WTC11 (cell line): ENCODE results near the gene ASB8. TPM values are rescaled to one million over a fixed set of nuclear protein-coding genes. Genes with fewer than 3 reads are reported as not detected.

ENCODE experiments used
- ATAC-seq: fragments of 200-7000 bp; cut with Tn5 transposase; 2 replicates; pipeline ENCODE4 v1.10.0; 2021; ENCODE audit warnings: mild to moderate bottlenecking, moderate library complexity
- CTCF ChIA-PET: fragments of 300-600 bp; sonication (Branson Sonifier 250); formaldehyde crosslinking; loops from one replicate; lab custom pipeline; 2021; ENCODE audit warnings: antibody characterized with exemption; lab: Charles Lee
- POLR2A ChIA-PET: fragments of 350-600 bp; sonication (Branson Sonifier 250); formaldehyde crosslinking; loops from one replicate; lab custom pipeline; 2021; ENCODE audit warnings: antibody characterized with exemption; lab: Charles Lee
- DNase-seq: peaks from one replicate; pipeline ENCODE4 v3.0.0; 2021; ENCODE audit warnings: low spot score
- H3K27ac Mint-ChIP-seq: 2 replicates; pipeline ENCODE4 v1.8.0; 2021; ENCODE audit warnings: mixed read lengths
- H3K27me3 Mint-ChIP-seq: 2 replicates; pipeline ENCODE4 v1.8.0; 2021; ENCODE audit warnings: low read depth, mild to moderate bottlenecking, moderate library complexity, mixed read lengths
- H3K36me3 Mint-ChIP-seq: 2 replicates; pipeline ENCODE4 v1.8.0; 2021; ENCODE audit warnings: mixed read lengths
- H3K4me1 Mint-ChIP-seq: 2 replicates; pipeline ENCODE4 v1.8.0; 2022; ENCODE audit warnings: mixed read lengths
- H3K4me3 Mint-ChIP-seq: 2 replicates; pipeline ENCODE4 v1.8.0; 2021; ENCODE audit warnings: mild to moderate bottlenecking, moderate library complexity, mixed read lengths
- H3K9me3 Mint-ChIP-seq: 2 replicates; pipeline ENCODE4 v1.8.0; 2021; ENCODE audit warnings: mixed read lengths
- CBFB ChIP-seq: sonication (generic); formaldehyde crosslinking; IDR thresholded peaks from 2 replicates; pipeline ENCODE4 v1.8.1; 2022; ENCODE audit warnings: mild to moderate bottlenecking, low read depth, missing genetic modification reagents
- ETV6 ChIP-seq: sonication (generic); formaldehyde crosslinking; IDR thresholded peaks from 2 replicates; pipeline ENCODE4 v1.8.1; 2022; ENCODE audit warnings: mild to moderate bottlenecking, missing genetic modification reagents
- FOXP1 ChIP-seq: sonication (generic); formaldehyde crosslinking; IDR thresholded peaks from 2 replicates; pipeline ENCODE4 v1.8.0; 2022; ENCODE audit warnings: missing genetic modification reagents, mild to moderate bottlenecking, moderate library complexity, borderline replicate concordance
- GTF2I ChIP-seq: fragments of 250-450 bp; sonication (Bioruptor Pico); conservative IDR thresholded peaks from 2 replicates; pipeline ENCODE4 v1.4.0; 2021; ENCODE audit warnings: mild to moderate bottlenecking
- JUN ChIP-seq: sonication (generic); formaldehyde crosslinking; IDR thresholded peaks from 2 replicates; pipeline ENCODE4 v1.8.0; 2023; ENCODE audit warnings: mild to moderate bottlenecking, missing genetic modification reagents
- MXD4 ChIP-seq: fragments of 250-450 bp; sonication (Bioruptor Pico); IDR thresholded peaks from 2 replicates; pipeline ENCODE4 v1.8.0; 2021; ENCODE audit warnings: mild to moderate bottlenecking, moderate library complexity, borderline replicate concordance
- MYBL2 ChIP-seq: sonication (generic); formaldehyde crosslinking; IDR thresholded peaks from 2 replicates; pipeline ENCODE4 v1.8.1; 2023; ENCODE audit warnings: mild to moderate bottlenecking, moderate library complexity, missing genetic modification reagents
- SMAD4 ChIP-seq: sonication (generic); formaldehyde crosslinking; IDR thresholded peaks from 2 replicates; pipeline ENCODE4 v1.8.0; 2022; ENCODE audit warnings: mild to moderate bottlenecking, missing genetic modification reagents
- TCF7 ChIP-seq: sonication (generic); formaldehyde crosslinking; IDR thresholded peaks from 2 replicates; pipeline ENCODE4 v1.8.0; 2022; ENCODE audit warnings: mild to moderate bottlenecking, low read depth, missing genetic modification reagents, moderate library complexity
- TEAD1 ChIP-seq: sonication (generic); formaldehyde crosslinking; IDR thresholded peaks from 2 replicates; pipeline ENCODE4 v1.8.0; 2022; ENCODE audit warnings: mild to moderate bottlenecking, missing genetic modification reagents
- TEAD4 ChIP-seq: sonication (generic); formaldehyde crosslinking; IDR thresholded peaks from 2 replicates; pipeline ENCODE4 v1.8.0; 2022; ENCODE audit warnings: mild to moderate bottlenecking, missing genetic modification reagents
- ZNF263 ChIP-seq: sonication (generic); formaldehyde crosslinking; IDR thresholded peaks from 2 replicates; pipeline ENCODE4 v1.8.1; 2022; ENCODE audit warnings: low read depth, mild to moderate bottlenecking, moderate library complexity, missing genetic modification reagents
- ZNF317 ChIP-seq: sonication (generic); formaldehyde crosslinking; IDR thresholded peaks from 2 replicates; pipeline ENCODE4 v1.8.1; 2023; ENCODE audit warnings: low read depth, mild to moderate bottlenecking, moderate library complexity, missing genetic modification reagents, borderline replicate concordance
- ZNF671 ChIP-seq: fragments of 250-450 bp; sonication (Bioruptor Pico); IDR thresholded peaks from 2 replicates; pipeline ENCODE4 v1.8.0; 2021; ENCODE audit warnings: mild to moderate bottlenecking
- total RNA-seq: library from RNA; stranded (reverse); gene quantifications from 3 replicates; pipeline ENCODE4 v1.2.3, GENCODE V29; 2021
- TF ChIP-seq, protein P1 (sequence below): sonication (generic); formaldehyde crosslinking; IDR thresholded peaks from 2 replicates; pipeline ENCODE4 v1.8.0; 2022; ENCODE audit warnings: missing genetic modification reagents
- TF ChIP-seq, protein P2 (sequence below): fragments of 250-450 bp; sonication (Bioruptor Pico); IDR thresholded peaks from 2 replicates; pipeline ENCODE4 v1.9.0; 2021; ENCODE audit warnings: mild to moderate bottlenecking
- TF ChIP-seq, protein P3 (sequence below): fragments of 250-450 bp; sonication (Bioruptor Pico); IDR thresholded peaks from 2 replicates; pipeline ENCODE4 v1.9.0; 2021; ENCODE audit warnings: mild to moderate bottlenecking
- TF ChIP-seq, protein P4 (sequence below): sonication (generic); formaldehyde crosslinking; conservative IDR thresholded peaks from 2 replicates; pipeline ENCODE4 v1.8.1; 2023; ENCODE audit warnings: mild to moderate bottlenecking, low read depth, missing genetic modification reagents, moderate library complexity
- TF ChIP-seq, protein P5 (sequence below): sonication (generic); formaldehyde crosslinking; IDR thresholded peaks from 2 replicates; pipeline ENCODE4 v1.8.1; 2023; ENCODE audit warnings: mild to moderate bottlenecking, missing genetic modification reagents, moderate library complexity
- TF ChIP-seq, protein P6 (sequence below): sonication (generic); formaldehyde crosslinking; IDR thresholded peaks from 2 replicates; pipeline ENCODE4 v1.8.1; 2023; ENCODE audit warnings: mild to moderate bottlenecking, missing genetic modification reagents
- TF ChIP-seq, protein P7 (sequence below): sonication (generic); formaldehyde crosslinking; IDR thresholded peaks from 2 replicates; pipeline ENCODE4 v1.8.1; 2023; ENCODE audit warnings: mild to moderate bottlenecking, missing genetic modification reagents, borderline replicate concordance

Gene ASB8
- total RNA-seq, 1 experiment from 2014 or later: 7.4 TPM

DNA sequence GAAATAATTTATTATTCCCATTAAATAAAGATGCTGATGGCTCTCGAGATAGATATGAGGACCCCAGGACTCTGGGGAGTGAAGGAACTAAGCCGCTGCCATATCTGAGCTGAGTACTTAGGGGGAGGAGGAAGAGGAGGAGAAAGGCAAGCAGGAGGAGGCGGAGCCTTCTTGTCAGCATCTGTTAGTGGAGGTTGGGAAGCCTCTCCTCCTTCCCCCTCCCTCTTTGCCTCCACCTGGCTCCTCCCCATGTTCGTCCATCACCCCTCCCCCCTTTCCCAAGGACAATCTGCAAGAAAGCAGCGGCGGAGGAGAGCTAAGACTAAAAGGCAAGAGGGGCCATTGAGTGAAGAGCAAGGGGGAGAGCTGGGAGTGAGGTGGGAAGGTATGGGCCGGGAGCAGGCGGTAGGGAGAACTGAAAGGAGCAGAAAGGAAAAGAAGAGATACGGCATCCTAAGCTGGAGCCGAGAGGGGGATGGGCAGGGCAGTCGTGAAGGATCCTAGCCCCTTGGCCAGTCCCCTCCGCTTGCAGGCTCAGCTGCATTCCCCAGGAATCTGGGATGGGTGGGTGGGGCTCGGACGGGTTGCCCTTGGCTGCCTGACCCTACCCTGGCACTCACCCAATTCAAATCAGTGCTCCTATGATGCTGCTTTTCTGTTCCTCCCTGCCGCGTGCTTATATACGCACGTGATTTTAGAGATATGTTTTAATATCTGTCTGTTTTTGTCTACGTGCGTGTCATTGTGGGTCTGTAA is 38.1 kb downstream of the ASB8 start, which contains the start of gene PFKM:
PFKM (plus strand) TSS at position 287 of the 756 bp plus-strand sequence. CDS start 3,411 bp downstream, outside the sequence.
- peaks cover 16% of the 10 kb centered on the region for H3K4me1 Mint-ChIP-seq
- H3K4me3 Mint-ChIP-seq: peak within 1 kb of the TSS; percentile 92
- H3K9me3 Mint-ChIP-seq: peaks cover 13% of the 10 kb centered on the region
- H3K27ac Mint-ChIP-seq: peak within 1 kb of the TSS; percentile 82
- H3K36me3 Mint-ChIP-seq: peaks cover 23% of the 10 kb centered on the region
- peaks cover 13% of the 10 kb centered on the region for H3K27me3 Mint-ChIP-seq
- ATAC-seq: peak; percentile 99
- ChIA-PET CTCF (interaction anchor here (0.6 to 2.2 kb wide), 15 partner anchors 12 to 607 kb away, joined by 3 to 16 read pairs (median 4); partner anchors contain the start of genes ASB8, SENP1, TMEM106C and VDR), POLR2A (interaction anchor here (0.7 to 2.2 kb wide), 8 partner anchors 10 to 1707 kb away, joined by 3 to 16 read pairs (median 5); partner anchors contain the start of genes ASB8, SENP1 and TMEM106C)
- DNase-seq: peak; percentile 88
- no peak for TF ChIP-seq TEAD4 (CRISPR knock-in tag)
- TF ChIP-seq, protein P1, sequence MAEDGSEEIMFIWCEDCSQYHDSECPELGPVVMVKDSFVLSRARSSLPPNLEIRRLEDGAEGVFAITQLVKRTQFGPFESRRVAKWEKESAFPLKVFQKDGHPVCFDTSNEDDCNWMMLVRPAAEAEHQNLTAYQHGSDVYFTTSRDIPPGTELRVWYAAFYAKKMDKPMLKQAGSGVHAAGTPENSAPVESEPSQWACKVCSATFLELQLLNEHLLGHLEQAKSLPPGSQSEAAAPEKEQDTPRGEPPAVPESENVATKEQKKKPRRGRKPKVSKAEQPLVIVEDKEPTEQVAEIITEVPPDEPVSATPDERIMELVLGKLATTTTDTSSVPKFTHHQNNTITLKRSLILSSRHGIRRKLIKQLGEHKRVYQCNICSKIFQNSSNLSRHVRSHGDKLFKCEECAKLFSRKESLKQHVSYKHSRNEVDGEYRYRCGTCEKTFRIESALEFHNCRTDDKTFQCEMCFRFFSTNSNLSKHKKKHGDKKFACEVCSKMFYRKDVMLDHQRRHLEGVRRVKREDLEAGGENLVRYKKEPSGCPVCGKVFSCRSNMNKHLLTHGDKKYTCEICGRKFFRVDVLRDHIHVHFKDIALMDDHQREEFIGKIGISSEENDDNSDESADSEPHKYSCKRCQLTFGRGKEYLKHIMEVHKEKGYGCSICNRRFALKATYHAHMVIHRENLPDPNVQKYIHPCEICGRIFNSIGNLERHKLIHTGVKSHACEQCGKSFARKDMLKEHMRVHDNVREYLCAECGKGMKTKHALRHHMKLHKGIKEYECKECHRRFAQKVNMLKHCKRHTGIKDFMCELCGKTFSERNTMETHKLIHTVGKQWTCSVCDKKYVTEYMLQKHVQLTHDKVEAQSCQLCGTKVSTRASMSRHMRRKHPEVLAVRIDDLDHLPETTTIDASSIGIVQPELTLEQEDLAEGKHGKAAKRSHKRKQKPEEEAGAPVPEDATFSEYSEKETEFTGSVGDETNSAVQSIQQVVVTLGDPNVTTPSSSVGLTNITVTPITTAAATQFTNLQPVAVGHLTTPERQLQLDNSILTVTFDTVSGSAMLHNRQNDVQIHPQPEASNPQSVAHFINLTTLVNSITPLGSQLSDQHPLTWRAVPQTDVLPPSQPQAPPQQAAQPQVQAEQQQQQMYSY (CRISPR knock-in tag): no peak
- TF ChIP-seq GTF2I (CRISPR knock-in tag): no peak
- no peak for TF ChIP-seq ZNF317 (CRISPR knock-in tag)
- TF ChIP-seq, protein P2, sequence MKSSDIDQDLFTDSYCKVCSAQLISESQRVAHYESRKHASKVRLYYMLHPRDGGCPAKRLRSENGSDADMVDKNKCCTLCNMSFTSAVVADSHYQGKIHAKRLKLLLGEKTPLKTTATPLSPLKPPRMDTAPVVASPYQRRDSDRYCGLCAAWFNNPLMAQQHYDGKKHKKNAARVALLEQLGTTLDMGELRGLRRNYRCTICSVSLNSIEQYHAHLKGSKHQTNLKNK (CRISPR knock-in tag): no peak
- TF ChIP-seq ZNF671 (CRISPR knock-in tag): no peak
- peak; percentile 53 for TF ChIP-seq FOXP1 (CRISPR knock-in tag)
- no peak for TF ChIP-seq MYBL2
- TF ChIP-seq, protein P3, sequence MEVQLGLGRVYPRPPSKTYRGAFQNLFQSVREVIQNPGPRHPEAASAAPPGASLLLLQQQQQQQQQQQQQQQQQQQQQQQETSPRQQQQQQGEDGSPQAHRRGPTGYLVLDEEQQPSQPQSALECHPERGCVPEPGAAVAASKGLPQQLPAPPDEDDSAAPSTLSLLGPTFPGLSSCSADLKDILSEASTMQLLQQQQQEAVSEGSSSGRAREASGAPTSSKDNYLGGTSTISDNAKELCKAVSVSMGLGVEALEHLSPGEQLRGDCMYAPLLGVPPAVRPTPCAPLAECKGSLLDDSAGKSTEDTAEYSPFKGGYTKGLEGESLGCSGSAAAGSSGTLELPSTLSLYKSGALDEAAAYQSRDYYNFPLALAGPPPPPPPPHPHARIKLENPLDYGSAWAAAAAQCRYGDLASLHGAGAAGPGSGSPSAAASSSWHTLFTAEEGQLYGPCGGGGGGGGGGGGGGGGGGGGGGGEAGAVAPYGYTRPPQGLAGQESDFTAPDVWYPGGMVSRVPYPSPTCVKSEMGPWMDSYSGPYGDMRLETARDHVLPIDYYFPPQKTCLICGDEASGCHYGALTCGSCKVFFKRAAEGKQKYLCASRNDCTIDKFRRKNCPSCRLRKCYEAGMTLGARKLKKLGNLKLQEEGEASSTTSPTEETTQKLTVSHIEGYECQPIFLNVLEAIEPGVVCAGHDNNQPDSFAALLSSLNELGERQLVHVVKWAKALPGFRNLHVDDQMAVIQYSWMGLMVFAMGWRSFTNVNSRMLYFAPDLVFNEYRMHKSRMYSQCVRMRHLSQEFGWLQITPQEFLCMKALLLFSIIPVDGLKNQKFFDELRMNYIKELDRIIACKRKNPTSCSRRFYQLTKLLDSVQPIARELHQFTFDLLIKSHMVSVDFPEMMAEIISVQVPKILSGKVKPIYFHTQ (CRISPR knock-in tag): no peak
- no peak for TF ChIP-seq MXD4 (CRISPR knock-in tag)
- TF ChIP-seq SMAD4 (CRISPR knock-in tag): no peak
- TF ChIP-seq, protein P4, sequence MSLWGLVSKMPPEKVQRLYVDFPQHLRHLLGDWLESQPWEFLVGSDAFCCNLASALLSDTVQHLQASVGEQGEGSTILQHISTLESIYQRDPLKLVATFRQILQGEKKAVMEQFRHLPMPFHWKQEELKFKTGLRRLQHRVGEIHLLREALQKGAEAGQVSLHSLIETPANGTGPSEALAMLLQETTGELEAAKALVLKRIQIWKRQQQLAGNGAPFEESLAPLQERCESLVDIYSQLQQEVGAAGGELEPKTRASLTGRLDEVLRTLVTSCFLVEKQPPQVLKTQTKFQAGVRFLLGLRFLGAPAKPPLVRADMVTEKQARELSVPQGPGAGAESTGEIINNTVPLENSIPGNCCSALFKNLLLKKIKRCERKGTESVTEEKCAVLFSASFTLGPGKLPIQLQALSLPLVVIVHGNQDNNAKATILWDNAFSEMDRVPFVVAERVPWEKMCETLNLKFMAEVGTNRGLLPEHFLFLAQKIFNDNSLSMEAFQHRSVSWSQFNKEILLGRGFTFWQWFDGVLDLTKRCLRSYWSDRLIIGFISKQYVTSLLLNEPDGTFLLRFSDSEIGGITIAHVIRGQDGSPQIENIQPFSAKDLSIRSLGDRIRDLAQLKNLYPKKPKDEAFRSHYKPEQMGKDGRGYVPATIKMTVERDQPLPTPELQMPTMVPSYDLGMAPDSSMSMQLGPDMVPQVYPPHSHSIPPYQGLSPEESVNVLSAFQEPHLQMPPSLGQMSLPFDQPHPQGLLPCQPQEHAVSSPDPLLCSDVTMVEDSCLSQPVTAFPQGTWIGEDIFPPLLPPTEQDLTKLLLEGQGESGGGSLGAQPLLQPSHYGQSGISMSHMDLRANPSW: no peak
- TF ChIP-seq, protein P5, sequence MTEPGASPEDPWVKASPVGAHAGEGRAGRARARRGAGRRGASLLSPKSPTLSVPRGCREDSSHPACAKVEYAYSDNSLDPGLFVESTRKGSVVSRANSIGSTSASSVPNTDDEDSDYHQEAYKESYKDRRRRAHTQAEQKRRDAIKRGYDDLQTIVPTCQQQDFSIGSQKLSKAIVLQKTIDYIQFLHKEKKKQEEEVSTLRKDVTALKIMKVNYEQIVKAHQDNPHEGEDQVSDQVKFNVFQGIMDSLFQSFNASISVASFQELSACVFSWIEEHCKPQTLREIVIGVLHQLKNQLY (CRISPR knock-in tag): no peak
- peak; percentile 58; the same call in 1 of the 2 replicates for TF ChIP-seq ETV6 (CRISPR knock-in tag)
- TF ChIP-seq TCF7 (CRISPR knock-in tag): no peak
- TF ChIP-seq JUN (CRISPR knock-in tag): no peak
- no peak for TF ChIP-seq TEAD1
- no peak for TF ChIP-seq CBFB
- TF ChIP-seq, protein P6, sequence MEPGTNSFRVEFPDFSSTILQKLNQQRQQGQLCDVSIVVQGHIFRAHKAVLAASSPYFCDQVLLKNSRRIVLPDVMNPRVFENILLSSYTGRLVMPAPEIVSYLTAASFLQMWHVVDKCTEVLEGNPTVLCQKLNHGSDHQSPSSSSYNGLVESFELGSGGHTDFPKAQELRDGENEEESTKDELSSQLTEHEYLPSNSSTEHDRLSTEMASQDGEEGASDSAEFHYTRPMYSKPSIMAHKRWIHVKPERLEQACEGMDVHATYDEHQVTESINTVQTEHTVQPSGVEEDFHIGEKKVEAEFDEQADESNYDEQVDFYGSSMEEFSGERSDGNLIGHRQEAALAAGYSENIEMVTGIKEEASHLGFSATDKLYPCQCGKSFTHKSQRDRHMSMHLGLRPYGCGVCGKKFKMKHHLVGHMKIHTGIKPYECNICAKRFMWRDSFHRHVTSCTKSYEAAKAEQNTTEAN (CRISPR knock-in tag): no peak
- TF ChIP-seq, protein P7, sequence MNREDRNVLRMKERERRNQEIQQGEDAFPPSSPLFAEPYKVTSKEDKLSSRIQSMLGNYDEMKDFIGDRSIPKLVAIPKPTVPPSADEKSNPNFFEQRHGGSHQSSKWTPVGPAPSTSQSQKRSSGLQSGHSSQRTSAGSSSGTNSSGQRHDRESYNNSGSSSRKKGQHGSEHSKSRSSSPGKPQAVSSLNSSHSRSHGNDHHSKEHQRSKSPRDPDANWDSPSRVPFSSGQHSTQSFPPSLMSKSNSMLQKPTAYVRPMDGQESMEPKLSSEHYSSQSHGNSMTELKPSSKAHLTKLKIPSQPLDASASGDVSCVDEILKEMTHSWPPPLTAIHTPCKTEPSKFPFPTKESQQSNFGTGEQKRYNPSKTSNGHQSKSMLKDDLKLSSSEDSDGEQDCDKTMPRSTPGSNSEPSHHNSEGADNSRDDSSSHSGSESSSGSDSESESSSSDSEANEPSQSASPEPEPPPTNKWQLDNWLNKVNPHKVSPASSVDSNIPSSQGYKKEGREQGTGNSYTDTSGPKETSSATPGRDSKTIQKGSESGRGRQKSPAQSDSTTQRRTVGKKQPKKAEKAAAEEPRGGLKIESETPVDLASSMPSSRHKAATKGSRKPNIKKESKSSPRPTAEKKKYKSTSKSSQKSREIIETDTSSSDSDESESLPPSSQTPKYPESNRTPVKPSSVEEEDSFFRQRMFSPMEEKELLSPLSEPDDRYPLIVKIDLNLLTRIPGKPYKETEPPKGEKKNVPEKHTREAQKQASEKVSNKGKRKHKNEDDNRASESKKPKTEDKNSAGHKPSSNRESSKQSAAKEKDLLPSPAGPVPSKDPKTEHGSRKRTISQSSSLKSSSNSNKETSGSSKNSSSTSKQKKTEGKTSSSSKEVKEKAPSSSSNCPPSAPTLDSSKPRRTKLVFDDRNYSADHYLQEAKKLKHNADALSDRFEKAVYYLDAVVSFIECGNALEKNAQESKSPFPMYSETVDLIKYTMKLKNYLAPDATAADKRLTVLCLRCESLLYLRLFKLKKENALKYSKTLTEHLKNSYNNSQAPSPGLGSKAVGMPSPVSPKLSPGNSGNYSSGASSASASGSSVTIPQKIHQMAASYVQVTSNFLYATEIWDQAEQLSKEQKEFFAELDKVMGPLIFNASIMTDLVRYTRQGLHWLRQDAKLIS (CRISPR knock-in tag): 0 out of 2 replicates have a peak, but pooled peaks have one; percentile 58
- no peak for TF ChIP-seq ZNF263 (CRISPR knock-in tag)
